ENCODE data around the gene GAREM1.

DNA sequence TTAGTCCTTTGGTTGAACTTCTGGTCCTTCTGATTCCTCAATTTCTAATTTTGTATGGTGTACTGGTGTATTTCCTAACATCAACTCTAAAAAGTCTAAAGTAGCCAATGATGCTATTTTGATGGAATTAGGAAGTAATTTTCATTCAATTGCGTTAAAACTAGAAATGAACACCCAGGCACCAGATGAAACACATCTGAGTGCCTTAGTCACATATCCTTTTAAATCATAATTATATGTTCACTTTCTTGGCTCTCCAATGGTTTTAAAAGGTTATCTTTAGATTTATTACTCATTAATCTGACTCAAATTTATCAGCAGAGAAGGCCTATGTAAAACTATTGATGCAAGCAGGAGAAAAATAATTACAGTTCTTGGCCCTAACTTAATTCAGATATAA is 119.7 kb downstream of the GAREM1 start:
- TF ChIP-seq SP1 (IDR thresholded peaks at IDR 0.05; ENCODE audit: low read depth, low read length) (no peak), KDM1A (IDR thresholded peaks at IDR 0.05; ENCODE audit: borderline replicate concordance, low read length) (no peak), CREB1 (IDR thresholded peaks at IDR 0.05) (no peak), MAFK (IDR thresholded peaks at IDR 0.05; ENCODE audit: low read depth, low read length) (no peak), YY1 (IDR thresholded peaks at IDR 0.05; ENCODE audit: low read depth, low read length) (no peak), SRF (IDR thresholded peaks at IDR 0.05; ENCODE audit: low read depth, low read length) (no peak), POLR2AphosphoS5 (IDR thresholded peaks at IDR 0.05; ENCODE audit: low read depth, low read length) (no peak), CBX5 (IDR thresholded peaks at IDR 0.05; ENCODE audit: low read depth, low read length) (no peak), RXRA (IDR thresholded peaks at IDR 0.05; ENCODE audit: insufficient read depth, low read depth, low read length) (no peak)
- TF ChIP-seq, protein P1, sequence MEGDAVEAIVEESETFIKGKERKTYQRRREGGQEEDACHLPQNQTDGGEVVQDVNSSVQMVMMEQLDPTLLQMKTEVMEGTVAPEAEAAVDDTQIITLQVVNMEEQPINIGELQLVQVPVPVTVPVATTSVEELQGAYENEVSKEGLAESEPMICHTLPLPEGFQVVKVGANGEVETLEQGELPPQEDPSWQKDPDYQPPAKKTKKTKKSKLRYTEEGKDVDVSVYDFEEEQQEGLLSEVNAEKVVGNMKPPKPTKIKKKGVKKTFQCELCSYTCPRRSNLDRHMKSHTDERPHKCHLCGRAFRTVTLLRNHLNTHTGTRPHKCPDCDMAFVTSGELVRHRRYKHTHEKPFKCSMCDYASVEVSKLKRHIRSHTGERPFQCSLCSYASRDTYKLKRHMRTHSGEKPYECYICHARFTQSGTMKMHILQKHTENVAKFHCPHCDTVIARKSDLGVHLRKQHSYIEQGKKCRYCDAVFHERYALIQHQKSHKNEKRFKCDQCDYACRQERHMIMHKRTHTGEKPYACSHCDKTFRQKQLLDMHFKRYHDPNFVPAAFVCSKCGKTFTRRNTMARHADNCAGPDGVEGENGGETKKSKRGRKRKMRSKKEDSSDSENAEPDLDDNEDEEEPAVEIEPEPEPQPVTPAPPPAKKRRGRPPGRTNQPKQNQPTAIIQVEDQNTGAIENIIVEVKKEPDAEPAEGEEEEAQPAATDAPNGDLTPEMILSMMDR (IDR thresholded peaks at IDR 0.05; ENCODE audit: control extremely low read depth in 1 of 3, insufficient read depth in 1 of 3, low read depth in 1 of 3, low read length in 3 of 3): no peak
- TF ChIP-seq, protein P2, sequence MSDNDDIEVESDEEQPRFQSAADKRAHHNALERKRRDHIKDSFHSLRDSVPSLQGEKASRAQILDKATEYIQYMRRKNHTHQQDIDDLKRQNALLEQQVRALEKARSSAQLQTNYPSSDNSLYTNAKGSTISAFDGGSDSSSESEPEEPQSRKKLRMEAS (IDR thresholded peaks at IDR 0.05): no peak

Measured in H1 (cell line).